Neural cell (in vitro differentiated cells): Measurements from ENCODE around the gene PHF2. TPM values are rescaled to one million over a fixed set of nuclear protein-coding genes. Genes with fewer than 3 reads are reported as not detected.

Experiments
- H2AFZ ChIP-seq: fragments of 200-600, 300-800 bp; sonication (generic), shearing (Covaris generic); 2 replicates; pipeline ENCODE4 v1.6.0; 2014; ENCODE audit warnings: low read depth, mild to moderate bottlenecking, antibody characterized with exemption, low read length, moderate library complexity
- H3F3A ChIP-seq: fragments of 200-600 bp; shearing (Covaris generic); 2 replicates; pipeline ENCODE4 v1.6.1; 2016; ENCODE audit warnings: mild to moderate bottlenecking, moderate library complexity, mixed read lengths, antibody characterized with exemption, low read length; ENCODE audit not compliant: insufficient read depth, poor library complexity, severe bottlenecking
- H3K27ac ChIP-seq: fragments of 200-600, 300-800 bp; sonication (generic), shearing (Covaris generic); 2 replicates; pipeline ENCODE4 v1.5.1; 2014; ENCODE audit warnings: mild to moderate bottlenecking, low read length, moderate library complexity
- H3K27me3 ChIP-seq: fragments of 300-800, 200-600 bp; sonication (generic), shearing (Covaris generic); 2 replicates; pipeline ENCODE4 v1.6.0; 2014; ENCODE audit warnings: mild to moderate bottlenecking, low read depth, low read length, moderate library complexity; ENCODE audit not compliant: insufficient read depth
- H3K36me3 ChIP-seq: fragments of 300-800, 200-600 bp; sonication (generic), shearing (Covaris generic); 2 replicates; pipeline ENCODE4 v1.5.1; 2014; ENCODE audit warnings: mild to moderate bottlenecking, antibody characterized with exemption, low read length, moderate library complexity; ENCODE audit not compliant: insufficient read depth
- H3K4me2 ChIP-seq: fragments of 300-800, 200-600 bp; sonication (generic), shearing (Covaris generic); 2 replicates; pipeline ENCODE4 v1.6.0; 2014; ENCODE audit warnings: mild to moderate bottlenecking, low read length
- H3K4me3 ChIP-seq: fragments of 300-800, 200-600 bp; sonication (generic), shearing (Covaris generic); 2 replicates; pipeline ENCODE4 v1.5.1; 2014; ENCODE audit warnings: mild to moderate bottlenecking, low read length, moderate library complexity
- H3K79me2 ChIP-seq: fragments of 200-600 bp; shearing (Covaris generic); replicated peaks from 2 replicates; pipeline ENCODE4 v1.6.0; 2014; ENCODE audit warnings: mild to moderate bottlenecking, low read length, moderate library complexity; ENCODE audit not compliant: insufficient read depth
- H3K9ac ChIP-seq: fragments of 300-800, 200-600 bp; sonication (generic), shearing (Covaris generic); 2 replicates; pipeline ENCODE4 v1.6.1; 2016; ENCODE audit warnings: mild to moderate bottlenecking, low read length, mixed read lengths
- H3K9me2 ChIP-seq: fragments of 200-600 bp; shearing (Covaris generic); 2 replicates; pipeline ENCODE4 v1.6.1; 2016; ENCODE audit warnings: mild to moderate bottlenecking, low read length, mixed read lengths; ENCODE audit not compliant: insufficient read depth
- H3K9me3 ChIP-seq: fragments of 200-600, 300-800 bp; sonication (generic), shearing (Covaris generic); 2 replicates; pipeline ENCODE4 v1.6.1; 2016; ENCODE audit warnings: mild to moderate bottlenecking, mixed run types, low read length, moderate library complexity, mixed read lengths
- H4K20me1 ChIP-seq: fragments of 200-600 bp; shearing (Covaris generic); 2 replicates; pipeline ENCODE4 v1.6.1; 2016; ENCODE audit warnings: mild to moderate bottlenecking, mixed run types; ENCODE audit not compliant: insufficient read depth
- EP300 ChIP-seq: fragments of 450-650 bp; conservative IDR thresholded peaks from 2 replicates; pipeline ENCODE4 v1.6.1; 2014; ENCODE audit warnings: antibody characterized with exemption, mild to moderate bottlenecking, moderate library complexity; ENCODE audit not compliant: poor library complexity, severe bottlenecking
- EZH2 ChIP-seq: fragments of 200-600, 300-800 bp; shearing (Covaris generic), sonication (generic); IDR thresholded peaks from 2 replicates; pipeline ENCODE4 v1.6.1; 2014; ENCODE audit warnings: antibody characterized with exemption, low read length, borderline replicate concordance, mild to moderate bottlenecking; ENCODE audit not compliant: insufficient read depth, poor library complexity, severe bottlenecking
- MXI1 ChIP-seq: fragments of 450-650 bp; conservative IDR thresholded peaks from 2 replicates; pipeline ENCODE4 v1.6.1; 2014; ENCODE audit warnings: antibody characterized with exemption, mild to moderate bottlenecking; ENCODE audit not compliant: poor library complexity, severe bottlenecking
- POLR2AphosphoS5 ChIP-seq: IDR thresholded peaks from 2 replicates; pipeline ENCODE4 v1.6.1; 2012
- RAD21 ChIP-seq: fragments of 450-650 bp; conservative IDR thresholded peaks from 2 replicates; pipeline ENCODE4 v1.6.1; 2014; ENCODE audit warnings: antibody characterized with exemption, mild to moderate bottlenecking, moderate library complexity
- SMC3 ChIP-seq: fragments of 450-650 bp; conservative IDR thresholded peaks from 2 replicates; pipeline ENCODE4 v1.6.1; 2014; ENCODE audit warnings: antibody characterized with exemption, mild to moderate bottlenecking, moderate library complexity; ENCODE audit not compliant: poor library complexity
- TAF1 ChIP-seq: IDR thresholded peaks from 2 replicates; pipeline ENCODE4 v1.6.1; 2012; ENCODE audit warnings: low read depth
- polyA plus RNA-seq: library from polyadenylated mRNA; depleted of rRNA; stranded (reverse); fragments of >200 nt; gene quantifications from 2 replicates; pipeline ENCODE4 v1.2.3, GENCODE V29; 2014
- TF ChIP-seq, protein P1 (sequence below): IDR thresholded peaks from 2 replicates; pipeline ENCODE4 v1.6.1; 2012; ENCODE audit warnings: borderline replicate concordance
- TF ChIP-seq, protein P2 (sequence below): fragments of 450-650 bp; IDR thresholded peaks from 2 replicates; pipeline ENCODE4 v1.5.1; 2014; ENCODE audit warnings: antibody characterized with exemption, mild to moderate bottlenecking, moderate library complexity; ENCODE audit not compliant: poor library complexity, severe bottlenecking

PHF2 gene
- polyA plus RNA-seq, 1 donor from 2014 or later = 42.4 TPM

DNA sequence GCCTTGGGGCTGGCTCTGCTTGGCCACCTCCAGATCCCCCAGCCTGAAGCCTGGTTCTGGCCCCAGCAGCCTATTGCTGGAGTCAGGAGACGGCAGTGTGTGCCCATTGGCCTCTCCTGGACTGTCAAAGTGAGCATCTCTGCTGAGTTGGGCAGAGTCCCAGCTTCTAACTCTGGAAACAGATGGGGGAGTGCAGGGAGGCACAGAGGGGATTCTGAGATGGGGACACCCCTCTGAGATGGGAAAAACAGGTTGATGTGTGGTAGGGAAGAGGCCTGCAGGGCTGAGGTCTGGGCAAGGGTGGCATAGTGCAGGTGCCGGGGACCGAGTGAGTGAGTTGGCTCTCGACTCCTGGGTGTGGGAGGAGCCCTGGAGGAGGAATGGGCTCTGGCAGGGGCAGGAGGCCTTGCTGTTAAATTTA, 27.5 kb downstream of the PHF2 start:
- TF ChIP-seq MXI1 = no peak
- no peak for TF ChIP-seq EZH2
- no peak for TF ChIP-seq SMC3
- no peak overlapping the region for H3K9ac ChIP-seq

DNA sequence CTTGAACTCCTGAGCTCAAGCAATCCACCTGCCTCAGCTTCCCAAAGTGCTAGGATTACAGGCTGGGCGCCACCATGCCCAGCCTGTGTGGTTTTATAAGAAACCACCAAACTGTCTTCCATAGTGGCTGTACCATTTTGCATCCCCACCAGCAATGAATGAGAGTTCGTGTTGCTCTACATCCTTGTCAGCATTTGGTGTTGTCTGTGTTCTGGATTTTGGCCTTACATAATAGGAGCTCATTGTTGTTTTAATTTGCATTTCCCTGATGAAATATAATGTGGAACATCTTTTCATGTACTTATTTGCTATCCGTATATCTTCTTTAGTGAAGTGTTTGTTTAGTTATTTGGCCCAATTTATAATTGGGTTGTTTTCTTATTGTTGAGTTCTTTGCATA, 29.8 kb downstream of the PHF2 start:
- no peak overlapping the region for H3K4me3 ChIP-seq
- H3K27ac ChIP-seq = no peak overlapping the region
- peaks cover 39% of the 10 kb centered on the region for H3K79me2 ChIP-seq
- no peak overlapping the region for H3K4me2 ChIP-seq
- H3K9ac ChIP-seq = no peak overlapping the region
- H3K36me3 ChIP-seq = no peaks in the 10 kb centered on the region
- no peak overlapping the region for H2AFZ ChIP-seq
- no peaks in the 10 kb centered on the region for H4K20me1 ChIP-seq
- H3K9me2 ChIP-seq = no peaks in the 10 kb centered on the region
- H3K9me3 ChIP-seq = peaks cover 9% of the 10 kb centered on the region
- TF ChIP-seq POLR2AphosphoS5 (no peak), EP300 (no peak), SMC3 (no peak), EZH2 (no peak), RAD21 (no peak)
- TF ChIP-seq, protein P1, sequence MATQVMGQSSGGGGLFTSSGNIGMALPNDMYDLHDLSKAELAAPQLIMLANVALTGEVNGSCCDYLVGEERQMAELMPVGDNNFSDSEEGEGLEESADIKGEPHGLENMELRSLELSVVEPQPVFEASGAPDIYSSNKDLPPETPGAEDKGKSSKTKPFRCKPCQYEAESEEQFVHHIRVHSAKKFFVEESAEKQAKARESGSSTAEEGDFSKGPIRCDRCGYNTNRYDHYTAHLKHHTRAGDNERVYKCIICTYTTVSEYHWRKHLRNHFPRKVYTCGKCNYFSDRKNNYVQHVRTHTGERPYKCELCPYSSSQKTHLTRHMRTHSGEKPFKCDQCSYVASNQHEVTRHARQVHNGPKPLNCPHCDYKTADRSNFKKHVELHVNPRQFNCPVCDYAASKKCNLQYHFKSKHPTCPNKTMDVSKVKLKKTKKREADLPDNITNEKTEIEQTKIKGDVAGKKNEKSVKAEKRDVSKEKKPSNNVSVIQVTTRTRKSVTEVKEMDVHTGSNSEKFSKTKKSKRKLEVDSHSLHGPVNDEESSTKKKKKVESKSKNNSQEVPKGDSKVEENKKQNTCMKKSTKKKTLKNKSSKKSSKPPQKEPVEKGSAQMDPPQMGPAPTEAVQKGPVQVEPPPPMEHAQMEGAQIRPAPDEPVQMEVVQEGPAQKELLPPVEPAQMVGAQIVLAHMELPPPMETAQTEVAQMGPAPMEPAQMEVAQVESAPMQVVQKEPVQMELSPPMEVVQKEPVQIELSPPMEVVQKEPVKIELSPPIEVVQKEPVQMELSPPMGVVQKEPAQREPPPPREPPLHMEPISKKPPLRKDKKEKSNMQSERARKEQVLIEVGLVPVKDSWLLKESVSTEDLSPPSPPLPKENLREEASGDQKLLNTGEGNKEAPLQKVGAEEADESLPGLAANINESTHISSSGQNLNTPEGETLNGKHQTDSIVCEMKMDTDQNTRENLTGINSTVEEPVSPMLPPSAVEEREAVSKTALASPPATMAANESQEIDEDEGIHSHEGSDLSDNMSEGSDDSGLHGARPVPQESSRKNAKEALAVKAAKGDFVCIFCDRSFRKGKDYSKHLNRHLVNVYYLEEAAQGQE = no peak
- TF ChIP-seq, protein P2, sequence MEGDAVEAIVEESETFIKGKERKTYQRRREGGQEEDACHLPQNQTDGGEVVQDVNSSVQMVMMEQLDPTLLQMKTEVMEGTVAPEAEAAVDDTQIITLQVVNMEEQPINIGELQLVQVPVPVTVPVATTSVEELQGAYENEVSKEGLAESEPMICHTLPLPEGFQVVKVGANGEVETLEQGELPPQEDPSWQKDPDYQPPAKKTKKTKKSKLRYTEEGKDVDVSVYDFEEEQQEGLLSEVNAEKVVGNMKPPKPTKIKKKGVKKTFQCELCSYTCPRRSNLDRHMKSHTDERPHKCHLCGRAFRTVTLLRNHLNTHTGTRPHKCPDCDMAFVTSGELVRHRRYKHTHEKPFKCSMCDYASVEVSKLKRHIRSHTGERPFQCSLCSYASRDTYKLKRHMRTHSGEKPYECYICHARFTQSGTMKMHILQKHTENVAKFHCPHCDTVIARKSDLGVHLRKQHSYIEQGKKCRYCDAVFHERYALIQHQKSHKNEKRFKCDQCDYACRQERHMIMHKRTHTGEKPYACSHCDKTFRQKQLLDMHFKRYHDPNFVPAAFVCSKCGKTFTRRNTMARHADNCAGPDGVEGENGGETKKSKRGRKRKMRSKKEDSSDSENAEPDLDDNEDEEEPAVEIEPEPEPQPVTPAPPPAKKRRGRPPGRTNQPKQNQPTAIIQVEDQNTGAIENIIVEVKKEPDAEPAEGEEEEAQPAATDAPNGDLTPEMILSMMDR = no peak
- H3F3A ChIP-seq = no peaks in the 10 kb centered on the region
- no peaks in the 10 kb centered on the region for H3K27me3 ChIP-seq

More for the DNA sequence above, 27.5 kb downstream of the PHF2 start:
- no peak overlapping the region for H2AFZ ChIP-seq
- H3K27me3 ChIP-seq = no peaks in the 10 kb centered on the region
- H3K9me3 ChIP-seq = peaks cover 2% of the 10 kb centered on the region
- H3K79me2 ChIP-seq = peaks cover 26% of the 10 kb centered on the region
- H3F3A ChIP-seq = no peaks in the 10 kb centered on the region
- no peak overlapping the region for H3K27ac ChIP-seq
- H4K20me1 ChIP-seq = no peaks in the 10 kb centered on the region
- no peak overlapping the region for H3K4me3 ChIP-seq
- no peaks in the 10 kb centered on the region for H3K36me3 ChIP-seq
- H3K9me2 ChIP-seq = no peaks in the 10 kb centered on the region
- no peak overlapping the region for H3K4me2 ChIP-seq

DNA sequence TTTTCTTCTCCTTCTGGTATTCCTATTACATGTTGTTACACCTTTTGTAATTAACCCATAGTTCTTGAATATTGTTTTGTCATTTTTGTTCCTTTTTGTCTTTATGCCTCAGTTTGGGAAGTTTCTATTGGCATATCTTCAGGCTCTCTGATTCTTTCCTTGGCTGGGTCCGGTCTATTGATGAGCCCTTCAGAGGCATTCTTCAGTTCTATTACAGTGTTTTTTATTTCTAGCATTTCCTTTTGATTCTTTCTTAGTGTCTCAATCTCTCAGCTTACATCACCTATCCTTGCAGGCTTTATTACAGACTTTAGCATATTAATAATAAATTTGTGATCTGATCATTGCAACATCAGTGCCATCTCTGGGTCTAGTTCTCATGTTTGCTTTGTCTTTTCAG, 33.8 kb downstream of the PHF2 start:
- no peak overlapping the region for H2AFZ ChIP-seq
- TF ChIP-seq EP300 = no peak
- TF ChIP-seq POLR2AphosphoS5 = no peak
- TF ChIP-seq SMC3 = no peak
- no peak for TF ChIP-seq EZH2
- TF ChIP-seq RAD21 = no peak
- TF ChIP-seq MXI1 = no peak
- no peak for TF ChIP-seq TAF1
- TF ChIP-seq, protein P1 = no peak
- TF ChIP-seq, protein P2 = no peak
- H3K79me2 ChIP-seq = peaks cover 46% of the 10 kb centered on the region

More for the DNA sequence above, 33.8 kb downstream of the PHF2 start:
- H3K9ac ChIP-seq = no peak overlapping the region
- no peaks in the 10 kb centered on the region for H3F3A ChIP-seq
- no peaks in the 10 kb centered on the region for H3K36me3 ChIP-seq
- H3K9me3 ChIP-seq = peaks cover 6% of the 10 kb centered on the region
- H3K27me3 ChIP-seq = no peaks in the 10 kb centered on the region
- no peak overlapping the region for H3K4me2 ChIP-seq
- no peaks in the 10 kb centered on the region for H3K9me2 ChIP-seq
- H3K27ac ChIP-seq = no peak overlapping the region
- no peaks in the 10 kb centered on the region for H4K20me1 ChIP-seq
- H3K4me3 ChIP-seq = no peak overlapping the region
